IPS-20b (cell line): ENCODE data around the gene PRSS38.

Experiments used
- H3K27ac ChIP-seq: one replicate; pipeline ENCODE4 v1.5.1; 2013; ENCODE audit warnings: low read length
- H3K27me3 ChIP-seq: 2 replicates; pipeline ENCODE4 v1.6.1; 2013; ENCODE audit warnings: mild to moderate bottlenecking, low read length, inconsistent platforms; ENCODE audit not compliant: insufficient read depth
- H3K36me3 ChIP-seq: 2 replicates; pipeline ENCODE4 v1.6.1; 2013; ENCODE audit warnings: low read depth, mild to moderate bottlenecking, inconsistent platforms, low read length, moderate library complexity; ENCODE audit not compliant: insufficient read depth
- H3K4me1 ChIP-seq: 2 replicates; pipeline ENCODE4 v1.6.1; 2013; ENCODE audit warnings: mild to moderate bottlenecking, control low read depth, inconsistent platforms, low read length, moderate library complexity; ENCODE audit not compliant: insufficient read depth
- H3K4me3 ChIP-seq: 2 replicates; pipeline ENCODE4 v1.5.1; 2013; ENCODE audit warnings: mild to moderate bottlenecking, low read length, inconsistent platforms
- H3K9ac ChIP-seq: 2 replicates; pipeline ENCODE4 v1.6.1; 2013; ENCODE audit warnings: low read depth, mild to moderate bottlenecking, inconsistent platforms, low read length, moderate library complexity
- H3K9me3 ChIP-seq: 2 replicates; pipeline ENCODE4 v1.6.1; 2013; ENCODE audit warnings: mild to moderate bottlenecking, low read depth, low read length, inconsistent platforms; ENCODE audit not compliant: insufficient read depth

Gene PRSS38

GRCh38 chr1:227797625-227798024 is 17.9 kb upstream of the PRSS38 start:
- H3K9ac ChIP-seq: no peak overlapping the region
- H3K27ac ChIP-seq: no peak overlapping the region
- H3K27me3 ChIP-seq: no peaks in the 10 kb centered on the region; the same call in 1 of the 2 replicates
- no peaks in the 10 kb centered on the region; the same call in 1 of the 2 replicates for H3K4me1 ChIP-seq
- no peaks in the 10 kb centered on the region for H3K9me3 ChIP-seq
- no peak overlapping the region for H3K4me3 ChIP-seq
- H3K36me3 ChIP-seq: no peaks in the 10 kb centered on the region

GRCh38 chr1:227798078-227798802 is 17.2 kb upstream of the PRSS38 start:
- Histone ChIP-seq H3K27me3 (no peaks in the 10 kb centered on the region; the same call in 1 of the 2 replicates), H3K4me1 (no peaks in the 10 kb centered on the region; the same call in 1 of the 2 replicates), H3K4me3 (no peak overlapping the region), H3K36me3 (no peaks in the 10 kb centered on the region), H3K9me3 (no peaks in the 10 kb centered on the region), H3K27ac (no peak overlapping the region), H3K9ac (no peak overlapping the region)

- Histone ChIP-seq H3K9me3 (no peaks in the 10 kb centered on the region), H3K9ac (no peak overlapping the region), H3K4me3 (no peak overlapping the region), H3K27ac (no peak overlapping the region), H3K4me1 (no peaks in the 10 kb centered on the region), H3K27me3 (no peaks in the 10 kb centered on the region; the same call in 1 of the 2 replicates), H3K36me3 (no peaks in the 10 kb centered on the region)
Measured at GRCh38 chr1:227799756-227800155, 15.7 kb upstream of the PRSS38 start.

GRCh38 chr1:227803933-227804332 is 11.5 kb upstream of the PRSS38 start:
- H3K9ac ChIP-seq: no peak overlapping the region
- no peaks in the 10 kb centered on the region for H3K27me3 ChIP-seq
- no peaks in the 10 kb centered on the region for H3K9me3 ChIP-seq
- H3K27ac ChIP-seq: no peak overlapping the region
- H3K36me3 ChIP-seq: no peaks in the 10 kb centered on the region
- H3K4me1 ChIP-seq: no peaks in the 10 kb centered on the region
- no peak overlapping the region for H3K4me3 ChIP-seq

- Histone ChIP-seq H3K36me3 (no peaks in the 10 kb centered on the region), H3K9ac (no peak overlapping the region)
Measured at GRCh38 chr1:227805606-227806197, 9.8 kb upstream of the PRSS38 start.

GRCh38 chr1:227808566-227808965 is 6.9 kb upstream of the PRSS38 start:
- H3K9me3 ChIP-seq: peaks cover 17% of the 10 kb centered on the region; the same call in 1 of the 2 replicates
- no peak overlapping the region for H3K27ac ChIP-seq
- no peak overlapping the region for H3K9ac ChIP-seq
- no peaks in the 10 kb centered on the region for H3K4me1 ChIP-seq
- no peak overlapping the region for H3K4me3 ChIP-seq
- no peaks in the 10 kb centered on the region for H3K36me3 ChIP-seq
- H3K27me3 ChIP-seq: no peaks in the 10 kb centered on the region

More at GRCh38 chr1:227805606-227806197, 9.8 kb upstream of the PRSS38 start:
- no peak overlapping the region for H3K27ac ChIP-seq
- H3K4me1 ChIP-seq: no peaks in the 10 kb centered on the region
- no peak overlapping the region for H3K4me3 ChIP-seq
- H3K27me3 ChIP-seq: no peaks in the 10 kb centered on the region
- no peaks in the 10 kb centered on the region for H3K9me3 ChIP-seq

GRCh38 chr1:227809026-227809425 is 6.4 kb upstream of the PRSS38 start:
- H3K9me3 ChIP-seq: peaks cover 22% of the 10 kb centered on the region
- H3K4me1 ChIP-seq: no peaks in the 10 kb centered on the region
- H3K27me3 ChIP-seq: no peaks in the 10 kb centered on the region
- H3K4me3 ChIP-seq: no peak overlapping the region
- no peak overlapping the region for H3K27ac ChIP-seq
- no peak overlapping the region for H3K9ac ChIP-seq
- no peaks in the 10 kb centered on the region for H3K36me3 ChIP-seq

- Histone ChIP-seq H3K9me3 (peaks cover 39% of the 10 kb centered on the region), H3K4me3 (no peak overlapping the region), H3K9ac (no peak overlapping the region), H3K4me1 (no peaks in the 10 kb centered on the region), H3K27me3 (no peaks in the 10 kb centered on the region), H3K36me3 (no peaks in the 10 kb centered on the region), H3K27ac (no peak overlapping the region)
Measured at GRCh38 chr1:227813962-227814361, 1.5 kb upstream of the PRSS38 start.

- Histone ChIP-seq H3K27me3 (no peaks in the 10 kb centered on the region), H3K36me3 (no peaks in the 10 kb centered on the region), H3K4me3 (no peak overlapping the region), H3K4me1 (no peaks in the 10 kb centered on the region), H3K9me3 (peaks cover 45% of the 10 kb centered on the region), H3K27ac (no peak overlapping the region), H3K9ac (no peak overlapping the region)
Measured at GRCh38 chr1:227816750-227817446, 1.4 kb downstream of the PRSS38 start.

GRCh38 chr1:227823537-227823936 is 8.1 kb downstream of the PRSS38 start:
- Histone ChIP-seq H3K4me3 (no peak overlapping the region), H3K36me3 (no peaks in the 10 kb centered on the region), H3K27ac (no peak overlapping the region), H3K9me3 (peaks cover 17% of the 10 kb centered on the region; the same call in 1 of the 2 replicates), H3K27me3 (no peaks in the 10 kb centered on the region), H3K4me1 (no peaks in the 10 kb centered on the region), H3K9ac (no peak overlapping the region)

GRCh38 chr1:227824204-227824603 is 8.7 kb downstream of the PRSS38 start:
- H3K27me3 ChIP-seq: no peaks in the 10 kb centered on the region; the same call in 1 of the 2 replicates
- H3K4me1 ChIP-seq: no peaks in the 10 kb centered on the region
- peaks cover 12% of the 10 kb centered on the region; the same call in 1 of the 2 replicates for H3K9me3 ChIP-seq
- no peak overlapping the region for H3K9ac ChIP-seq
- H3K4me3 ChIP-seq: no peak overlapping the region
- no peak overlapping the region for H3K27ac ChIP-seq
- H3K36me3 ChIP-seq: no peaks in the 10 kb centered on the region
